HepG2 (cell line): ENCODE results near the gene PFKFB4. TPM values are rescaled to one million over a fixed set of nuclear protein-coding genes. Genes with fewer than 3 reads are reported as not detected.

Source experiments
- HOXA9 ChIP-seq: sonication (generic); formaldehyde crosslinking; IDR thresholded peaks from 2 replicates; pipeline ENCODE4 v1.8.1; 2022; ENCODE audit warnings: missing genetic modification reagents, mild to moderate bottlenecking, moderate library complexity, borderline replicate concordance
- NR3C1 ChIP-seq: sonication (generic); formaldehyde crosslinking; IDR thresholded peaks from 2 replicates; pipeline ENCODE4 v1.4.0; 2020; ENCODE audit warnings: missing genetic modification reagents
- PRDM10 ChIP-seq: sonication (generic); formaldehyde crosslinking; IDR thresholded peaks from 2 replicates; pipeline ENCODE4 v1.4.0; 2020; ENCODE audit warnings: low read depth, missing genetic modification reagents
- SETDB1 ChIP-seq: sonication (generic); formaldehyde crosslinking; IDR thresholded peaks from 2 replicates; pipeline ENCODE4 v1.5.1; 2020; ENCODE audit warnings: missing genetic modification reagents, mild to moderate bottlenecking, borderline replicate concordance
- YEATS4 ChIP-seq: sonication (generic); formaldehyde crosslinking; IDR thresholded peaks from 2 replicates; pipeline ENCODE4 v1.4.0; 2020; ENCODE audit warnings: missing genetic modification reagents, borderline replicate concordance
- ZBTB26 ChIP-seq: IDR thresholded peaks from 2 replicates; pipeline ENCODE4 v1.6.1; 2016; ENCODE audit warnings: missing compliant biosample characterization, missing genetic modification reagents, borderline replicate concordance
- ZNF101 ChIP-seq: sonication (generic); formaldehyde crosslinking; IDR thresholded peaks from 2 replicates; pipeline ENCODE4 v1.4.0; 2020; ENCODE audit warnings: mild to moderate bottlenecking, low read depth, missing genetic modification reagents, borderline replicate concordance
- ZNF230 ChIP-seq: sonication (generic); formaldehyde crosslinking; IDR thresholded peaks from 2 replicates; pipeline ENCODE4 v1.4.0; 2020; ENCODE audit warnings: mild to moderate bottlenecking, missing genetic modification reagents
- ZNF282 ChIP-seq: fragments of 450-650 bp; IDR thresholded peaks from 2 replicates; pipeline ENCODE4 v1.6.1; 2018; ENCODE audit not compliant: partially characterized antibody
- ZNF343 ChIP-seq: sonication (generic); formaldehyde crosslinking; IDR thresholded peaks from 2 replicates; pipeline ENCODE4 v1.4.0; 2020; ENCODE audit warnings: mild to moderate bottlenecking, missing genetic modification reagents
- ZNF652 ChIP-seq: IDR thresholded peaks from 2 replicates; pipeline ENCODE4 v1.6.1; 2016; ENCODE audit warnings: low read depth, borderline replicate concordance
- ZNF75D ChIP-seq: sonication (generic); formaldehyde crosslinking; IDR thresholded peaks from 2 replicates; pipeline ENCODE4 v1.8.1; 2023; ENCODE audit warnings: missing genetic modification reagents, mild to moderate bottlenecking, borderline replicate concordance
- ZNF775 ChIP-seq: sonication (generic); formaldehyde crosslinking; IDR thresholded peaks from 2 replicates; pipeline ENCODE4 v1.4.0; 2020; ENCODE audit warnings: missing genetic modification reagents, mild to moderate bottlenecking, moderate library complexity, borderline replicate concordance
- ZSCAN12 ChIP-seq: sonication (generic); formaldehyde crosslinking; IDR thresholded peaks from 2 replicates; pipeline ENCODE4 v1.9.0; 2021; ENCODE audit warnings: mild to moderate bottlenecking, missing genetic modification reagents
- ZUFSP ChIP-seq: sonication (generic); formaldehyde crosslinking; IDR thresholded peaks from 2 replicates; pipeline ENCODE4 v1.9.0; 2021; ENCODE audit warnings: missing genetic modification reagents, mild to moderate bottlenecking, borderline replicate concordance
- polyA plus RNA-seq, 8 experiments: library from polyadenylated mRNA; depleted of rRNA in 3 of 8; stranded (reverse) in 7 of 8; unstranded in 1 of 8; fragments of >200 nt; fragmentation: Illumina TruSeq in 4 of 8; extraction: Trizol in 4 of 8; gene quantifications; 2 replicates each; pipeline versions ENCODE4 v1.2.1 to v1.2.3, GENCODE V29; 2011 to 2016; ENCODE audit warnings: low read depth in 4 of 8, missing spikeins in 1 of 8, mixed read lengths in 1 of 8; ENCODE audit not compliant: insufficient read depth in 1 of 8
- total RNA-seq, 5 experiments: library from RNA; depleted of rRNA; stranded (reverse); fragments of >200 nt; fragmentation: Illumina TruSeq; extraction: Trizol; gene quantifications; 2 replicates each; pipeline ENCODE4 v1.2.3, GENCODE V29; 2016; ENCODE audit warnings: low read depth in 1 of 5
- TF ChIP-seq, protein P1 (sequence below): sonication (generic); formaldehyde crosslinking; IDR thresholded peaks from 2 replicates; pipeline ENCODE4 v1.5.0; 2020; ENCODE audit warnings: missing genetic modification reagents

Gene PFKFB4
- total and polyA plus RNA-seq, 2 of the 13 experiments (the other 11 are each of a cell fraction or from before 2014, with no cell fraction given) = 7.1 to 103 TPM

- no peak for TF ChIP-seq SETDB1 (CRISPR knock-in tag)
- TF ChIP-seq, protein P1, sequence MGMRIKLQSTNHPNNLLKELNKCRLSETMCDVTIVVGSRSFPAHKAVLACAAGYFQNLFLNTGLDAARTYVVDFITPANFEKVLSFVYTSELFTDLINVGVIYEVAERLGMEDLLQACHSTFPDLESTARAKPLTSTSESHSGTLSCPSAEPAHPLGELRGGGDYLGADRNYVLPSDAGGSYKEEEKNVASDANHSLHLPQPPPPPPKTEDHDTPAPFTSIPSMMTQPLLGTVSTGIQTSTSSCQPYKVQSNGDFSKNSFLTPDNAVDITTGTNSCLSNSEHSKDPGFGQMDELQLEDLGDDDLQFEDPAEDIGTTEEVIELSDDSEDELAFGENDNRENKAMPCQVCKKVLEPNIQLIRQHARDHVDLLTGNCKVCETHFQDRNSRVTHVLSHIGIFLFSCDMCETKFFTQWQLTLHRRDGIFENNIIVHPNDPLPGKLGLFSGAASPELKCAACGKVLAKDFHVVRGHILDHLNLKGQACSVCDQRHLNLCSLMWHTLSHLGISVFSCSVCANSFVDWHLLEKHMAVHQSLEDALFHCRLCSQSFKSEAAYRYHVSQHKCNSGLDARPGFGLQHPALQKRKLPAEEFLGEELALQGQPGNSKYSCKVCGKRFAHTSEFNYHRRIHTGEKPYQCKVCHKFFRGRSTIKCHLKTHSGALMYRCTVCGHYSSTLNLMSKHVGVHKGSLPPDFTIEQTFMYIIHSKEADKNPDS (CRISPR knock-in tag) = no peak
- TF ChIP-seq ZUFSP = no peak
- no peak for TF ChIP-seq ZNF282
- TF ChIP-seq NR3C1 (CRISPR knock-in tag) = no peak
- peak; percentile 69; the same call in 1 of the 2 replicates for TF ChIP-seq ZBTB26 (CRISPR knock-in tag)
- TF ChIP-seq ZNF652 (CRISPR knock-in tag) = peak; percentile 55; the same call in 1 of the 2 replicates
- TF ChIP-seq ZNF775 = no peak
- TF ChIP-seq HOXA9 (CRISPR knock-in tag) = no peak
- TF ChIP-seq YEATS4 = peak; percentile 94
- TF ChIP-seq ZNF343 = no peak; the same call in 1 of the 2 replicates
- TF ChIP-seq ZSCAN12 (CRISPR knock-in tag) = 0 out of 2 replicates have a peak, but pooled peaks have one; percentile 7
- no peak for TF ChIP-seq ZNF101
- no peak for TF ChIP-seq ZNF75D (CRISPR knock-in tag)
- peak; percentile 66; the same call in 1 of the 2 replicates for TF ChIP-seq ZNF230 (CRISPR knock-in tag)
- TF ChIP-seq PRDM10 = peak; percentile 84; the same call in 1 of the 2 replicates
These were observed at the start of gene PFKFB4 (continued) for GRCh38 chr3:48556796-48557626.
